ENCODE data around the gene SLC9A4.

GRCh38 chr2:102558463-102558862 is 85.4 kb downstream of the SLC9A4 start:
- no peak for TF ChIP-seq CTCF (IDR thresholded peaks at IDR 0.05; ENCODE audit: insufficient read depth, low read length)
- TF ChIP-seq POLR2AphosphoS5 (IDR thresholded peaks at IDR 0.05; ENCODE audit: low read depth) = no peak

All from HL-60 (cell line).